Measurements from ENCODE around the gene ZNF331.
"Not testable (repeated sequence)": the region's sequence is repeated elsewhere in the genome, so short reads cannot be mapped to it uniquely, and the experiment has no call there.

The ZNF331 gene

DNA sequence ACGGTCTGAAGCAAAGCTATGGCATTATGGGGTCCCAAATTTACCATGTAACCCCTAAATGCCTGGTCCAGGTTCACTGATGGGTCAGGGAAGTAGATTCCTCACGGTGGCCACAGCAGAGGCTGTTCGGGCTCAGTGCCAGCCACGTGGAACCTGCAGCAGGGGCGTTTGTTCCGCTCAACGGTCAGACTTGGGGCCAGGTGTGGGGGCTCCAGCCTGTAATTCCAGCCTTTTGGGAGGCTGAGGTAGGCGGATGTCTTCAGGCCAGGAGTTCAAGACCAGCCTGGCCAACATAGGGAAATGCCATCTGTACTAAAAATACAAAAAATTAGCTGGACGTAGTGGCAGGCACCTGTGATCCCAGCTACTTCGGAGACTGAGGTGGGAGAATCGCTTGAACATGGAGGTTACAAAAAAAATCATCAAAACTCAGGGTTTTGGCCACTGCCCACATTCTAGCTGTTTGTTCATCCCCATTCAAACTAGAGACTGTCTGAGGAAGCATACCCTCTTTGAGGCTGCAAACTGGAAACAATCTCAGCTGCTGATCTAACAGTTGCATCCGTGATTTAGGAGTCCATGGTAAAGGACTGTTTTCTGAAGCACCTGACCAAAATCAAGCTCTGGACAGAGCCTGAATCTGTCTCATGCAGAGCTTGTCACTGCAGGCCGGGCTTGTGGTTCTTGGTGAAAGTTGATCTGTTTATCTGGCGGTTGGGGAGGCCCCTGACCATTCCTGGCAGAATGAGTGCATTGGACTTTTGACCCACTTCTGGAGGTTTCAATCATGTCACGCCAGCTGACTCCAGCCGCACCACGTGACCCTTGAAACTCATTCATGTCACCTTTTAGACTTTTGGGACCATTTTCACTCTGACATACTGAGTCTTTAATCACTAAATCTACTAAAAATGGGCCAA is 30.2 kb upstream of the ZNF331 start:
- no peak overlapping the region for H3K4me3 ChIP-seq (ENCODE audit: low read length)
- TF ChIP-seq, protein P1, sequence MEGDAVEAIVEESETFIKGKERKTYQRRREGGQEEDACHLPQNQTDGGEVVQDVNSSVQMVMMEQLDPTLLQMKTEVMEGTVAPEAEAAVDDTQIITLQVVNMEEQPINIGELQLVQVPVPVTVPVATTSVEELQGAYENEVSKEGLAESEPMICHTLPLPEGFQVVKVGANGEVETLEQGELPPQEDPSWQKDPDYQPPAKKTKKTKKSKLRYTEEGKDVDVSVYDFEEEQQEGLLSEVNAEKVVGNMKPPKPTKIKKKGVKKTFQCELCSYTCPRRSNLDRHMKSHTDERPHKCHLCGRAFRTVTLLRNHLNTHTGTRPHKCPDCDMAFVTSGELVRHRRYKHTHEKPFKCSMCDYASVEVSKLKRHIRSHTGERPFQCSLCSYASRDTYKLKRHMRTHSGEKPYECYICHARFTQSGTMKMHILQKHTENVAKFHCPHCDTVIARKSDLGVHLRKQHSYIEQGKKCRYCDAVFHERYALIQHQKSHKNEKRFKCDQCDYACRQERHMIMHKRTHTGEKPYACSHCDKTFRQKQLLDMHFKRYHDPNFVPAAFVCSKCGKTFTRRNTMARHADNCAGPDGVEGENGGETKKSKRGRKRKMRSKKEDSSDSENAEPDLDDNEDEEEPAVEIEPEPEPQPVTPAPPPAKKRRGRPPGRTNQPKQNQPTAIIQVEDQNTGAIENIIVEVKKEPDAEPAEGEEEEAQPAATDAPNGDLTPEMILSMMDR (conservative IDR thresholded peaks at IDR 0.05; ENCODE audit: low read length) = no peak
- DNase-seq (ENCODE audit: low read depth) = no peak

DNA sequence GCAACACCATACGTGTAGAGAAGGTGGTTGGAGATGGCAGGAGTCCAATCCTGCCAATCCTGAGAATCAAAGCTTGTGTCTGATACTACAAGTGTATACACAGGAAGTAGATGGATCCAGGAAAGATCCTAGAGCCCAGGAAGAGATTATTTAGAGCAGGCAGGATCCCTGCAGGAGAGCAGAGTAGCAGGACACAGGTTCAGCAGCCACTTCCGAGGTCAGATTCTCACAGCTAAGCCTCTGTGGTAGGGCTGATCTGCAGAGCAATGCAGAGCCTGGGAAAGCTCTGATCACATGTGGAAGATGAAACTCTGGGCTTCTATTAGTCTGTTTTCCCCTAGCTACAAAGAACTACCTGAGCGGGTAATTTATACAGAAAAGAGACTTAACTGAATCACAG is 28.5 kb upstream of the ZNF331 start:
- no peak overlapping the region for H3K4me3 ChIP-seq (ENCODE audit: low read length)
- TF ChIP-seq, protein P1 (conservative IDR thresholded peaks at IDR 0.05; ENCODE audit: low read length) = no peak
- no peak for DNase-seq (ENCODE audit: low read depth)

DNA sequence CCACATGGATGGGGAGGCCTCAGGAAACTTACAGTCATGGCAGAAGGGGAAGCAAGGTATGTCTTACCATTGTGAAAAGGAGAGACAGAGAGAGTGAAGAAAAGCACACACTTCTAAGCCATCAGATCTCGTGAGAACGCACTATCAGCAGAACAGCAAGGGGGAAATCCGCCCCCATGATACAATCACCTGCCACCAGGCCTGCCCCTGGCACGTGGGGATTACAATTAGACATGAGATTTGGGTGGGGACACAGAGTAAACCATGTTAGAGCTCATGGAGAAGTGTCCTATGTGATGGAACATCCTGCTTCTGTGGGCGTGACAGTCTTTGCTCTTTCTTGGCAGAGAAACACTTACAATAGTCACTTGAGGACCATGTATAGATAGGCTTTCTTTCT is 28.1 kb upstream of the ZNF331 start:
- H3K4me3 ChIP-seq (ENCODE audit: low read length) = no peak overlapping the region
- TF ChIP-seq, protein P1 (conservative IDR thresholded peaks at IDR 0.05; ENCODE audit: low read length) = no peak
- DNase-seq (ENCODE audit: low read depth) = no peak

DNA sequence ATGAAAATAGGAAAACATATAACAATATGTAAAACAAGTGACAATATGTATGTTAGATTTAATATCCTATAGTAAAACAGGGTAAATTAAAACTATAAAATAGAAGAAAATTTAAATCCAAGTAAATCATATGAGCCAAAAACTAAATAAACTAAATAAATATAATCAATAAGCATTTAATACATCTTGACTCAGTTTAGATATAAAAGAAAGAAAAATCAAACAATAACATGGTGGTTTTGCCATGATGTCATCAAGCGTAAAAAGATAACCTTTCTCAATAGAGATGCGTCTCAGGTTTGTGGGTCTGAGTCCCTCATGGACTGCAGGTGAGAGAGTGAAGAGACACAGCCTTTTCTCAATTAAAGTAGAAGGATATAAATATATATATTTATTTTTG is 26.6 kb upstream of the ZNF331 start:
- TF ChIP-seq, protein P1 (conservative IDR thresholded peaks at IDR 0.05; ENCODE audit: low read length) = no peak
- no peak for DNase-seq (ENCODE audit: low read depth)
- H3K4me3 ChIP-seq (ENCODE audit: low read length) = no peak overlapping the region

DNA sequence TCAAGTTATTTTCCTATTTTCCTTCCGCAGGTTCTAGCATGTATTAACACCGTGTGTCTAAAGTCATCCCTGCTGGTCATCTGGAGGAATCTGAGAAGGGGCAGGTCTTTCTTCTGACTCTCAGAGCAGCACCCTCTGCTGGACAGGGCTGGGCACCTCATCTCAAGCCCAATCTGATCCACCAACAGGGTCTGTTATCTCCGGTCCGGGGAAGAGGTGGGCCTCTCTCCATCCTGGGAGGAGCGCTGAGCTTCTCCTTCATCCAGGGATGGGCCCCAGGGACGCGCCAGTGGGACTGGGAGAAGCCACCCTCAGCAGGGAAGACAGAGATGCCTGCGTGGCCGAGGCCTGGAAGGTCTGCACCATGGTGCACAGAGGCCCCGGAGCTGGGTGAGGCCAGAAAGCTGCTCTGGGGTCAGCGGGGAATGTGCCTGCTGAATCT is 26.0 kb upstream of the ZNF331 start:
- DNase-seq (ENCODE audit: low read depth) = peak; percentile 61
- H3K4me3 ChIP-seq (ENCODE audit: low read length) = no peak overlapping the region
- TF ChIP-seq, protein P1 (conservative IDR thresholded peaks at IDR 0.05; ENCODE audit: low read length) = peak; percentile 74

DNA sequence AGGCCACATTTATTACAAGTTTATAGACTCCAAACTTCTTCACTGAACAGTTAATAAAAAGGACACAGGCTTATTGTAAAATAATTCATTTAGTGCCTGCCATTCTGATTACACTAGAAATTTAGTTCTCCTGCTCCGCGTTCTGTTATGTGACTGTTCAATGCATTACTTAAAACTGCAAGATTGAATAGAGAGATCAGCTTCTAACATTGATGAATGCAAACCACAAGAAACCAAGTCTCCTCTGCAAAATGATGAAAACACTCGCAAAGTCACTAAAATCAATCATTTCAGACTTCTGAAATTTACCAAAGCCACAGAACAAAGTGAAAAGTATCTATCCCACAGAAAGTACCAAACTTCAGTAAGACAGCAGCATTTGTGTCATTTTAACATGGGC is 22.9 kb upstream of the ZNF331 start:
- H3K4me3 ChIP-seq (ENCODE audit: low read length); DNase-seq (ENCODE audit: low read depth): not testable (repeated sequence)

DNA sequence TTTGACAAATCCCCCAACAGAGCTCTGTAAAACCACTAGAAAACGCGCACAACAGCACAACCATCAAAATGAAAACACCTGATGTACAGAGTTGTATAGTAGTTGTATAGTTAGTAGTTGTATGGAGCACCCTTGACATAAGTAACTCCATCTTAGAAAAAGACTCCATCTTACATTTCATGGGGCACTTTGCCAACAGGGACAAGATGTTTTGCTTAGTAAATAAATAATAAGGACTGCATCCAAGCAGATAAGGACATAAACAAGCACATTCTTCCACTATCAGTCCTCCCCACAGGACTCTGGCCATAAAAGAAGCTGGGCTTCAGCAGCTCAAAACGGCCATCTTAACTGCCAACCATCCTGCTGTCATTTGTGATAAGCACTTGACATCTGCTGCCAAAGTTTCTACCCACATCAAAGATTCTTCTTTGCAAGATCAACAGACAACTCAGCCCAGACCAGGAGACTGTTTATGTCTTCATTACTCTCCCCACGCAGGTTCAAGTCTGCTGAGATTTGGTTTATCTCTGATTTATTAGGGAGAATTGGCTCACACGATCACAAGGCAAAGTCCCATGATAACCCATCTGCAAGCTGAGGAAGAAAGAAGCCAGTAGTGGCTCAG is 20.7 kb upstream of the ZNF331 start:
- H3K4me3 ChIP-seq (ENCODE audit: low read length) = no peak overlapping the region
- DNase-seq (ENCODE audit: low read depth) = no peak
- TF ChIP-seq, protein P1 (conservative IDR thresholded peaks at IDR 0.05; ENCODE audit: low read length) = no peak

All from AG10803 (cell line).